ENCODE data around the gene CENPP.
A peak's percentile ranks its signal among the peaks of the same experiment; 100 is the strongest.

CENPP gene

GRCh38 chr9:92380603-92381002 is 54.9 kb downstream of the CENPP start:
- no peak for DNase-seq (ENCODE audit: low read depth)

GRCh38 chr9:92381775-92382174 is 56.0 kb downstream of the CENPP start:
- no peak for DNase-seq (ENCODE audit: low read depth)

GRCh38 chr9:92384375-92384774 is 58.6 kb downstream of the CENPP start:
- peak; percentile 66 for DNase-seq (ENCODE audit: low read depth)

- DNase-seq (ENCODE audit: low read depth): peak; percentile 27
These were observed 59.2 kb downstream of the CENPP start for GRCh38 chr9:92385001-92385400.

GRCh38 chr9:92385477-92385876 is 59.7 kb downstream of the CENPP start:
- peak; percentile 4 for DNase-seq (ENCODE audit: low read depth)

GRCh38 chr9:92385953-92386352 is 60.2 kb downstream of the CENPP start:
- peak; percentile 4 for DNase-seq (ENCODE audit: low read depth)

- no peak for DNase-seq (ENCODE audit: low read depth)
These were observed 66.9 kb downstream of the CENPP start for GRCh38 chr9:92392690-92393089.

- peak; percentile 21 for DNase-seq (ENCODE audit: low read depth)
These were observed 67.9 kb downstream of the CENPP start for GRCh38 chr9:92393686-92394085.

- no peak for DNase-seq (ENCODE audit: low read depth)
These were observed 69.9 kb downstream of the CENPP start for GRCh38 chr9:92395617-92396016.

GRCh38 chr9:92397853-92398252 is 72.1 kb downstream of the CENPP start:
- no peak for DNase-seq (ENCODE audit: low read depth)

GRCh38 chr9:92402360-92402759 is 76.6 kb downstream of the CENPP start:
- DNase-seq (ENCODE audit: low read depth): no peak

- no peak for DNase-seq (ENCODE audit: low read depth)
These were observed 77.3 kb downstream of the CENPP start for GRCh38 chr9:92402826-92403745.

GRCh38 chr9:92404042-92404836 is 78.5 kb downstream of the CENPP start, which contains the start of gene OGN:
TSS of gene OGN (minus strand) at chr9:92404578. CDS start at chr9:92403407, 1,171 bp downstream.
- no peak for DNase-seq (ENCODE audit: low read depth)

- no peak for DNase-seq (ENCODE audit: low read depth)
These were observed 80.1 kb downstream of the CENPP start for GRCh38 chr9:92405818-92406217.

GRCh38 chr9:92406477-92406876 is 80.7 kb downstream of the CENPP start:
- DNase-seq (ENCODE audit: low read depth): no peak

- peak; percentile 31 for DNase-seq (ENCODE audit: low read depth)
These were observed 82.1 kb downstream of the CENPP start for GRCh38 chr9:92407818-92408217.

GRCh38 chr9:92408747-92409478 is 83.2 kb downstream of the CENPP start:
- DNase-seq (ENCODE audit: low read depth): no peak

GRCh38 chr9:92411157-92411556 is 85.4 kb downstream of the CENPP start:
- DNase-seq (ENCODE audit: low read depth): peak; percentile 15

- DNase-seq (ENCODE audit: low read depth): no peak
These were observed 88.8 kb downstream of the CENPP start for GRCh38 chr9:92414566-92414965.

GRCh38 chr9:92422611-92423338 is 97.0 kb downstream of the CENPP start:
- DNase-seq (ENCODE audit: low read depth): no peak

- no peak for DNase-seq (ENCODE audit: low read depth)
These were observed 97.9 kb downstream of the CENPP start for GRCh38 chr9:92423612-92424011.

- DNase-seq (ENCODE audit: low read depth): peak; percentile 54
These were observed 98.6 kb downstream of the CENPP start, which contains the start of gene OMD for GRCh38 chr9:92424340-92424739. TSS of gene OMD (minus strand) at chr9:92424471. CDS start at chr9:92417558, 6,913 bp downstream.

Data from EH (cell line).